22Rv1 (cell line): ENCODE data around the gene CFDP1.

Experiments
- ZFX ChIP-seq: fragments of 450-650 bp; IDR thresholded peaks from 2 replicates; pipeline ENCODE4 v1.6.1; 2017; ENCODE audit warnings: antibody characterized with exemption, borderline replicate concordance
- TF ChIP-seq, protein P1 (sequence below): fragments of 450-650 bp; IDR thresholded peaks from 2 replicates; pipeline ENCODE4 v1.5.1; 2017; ENCODE audit warnings: mild to moderate bottlenecking

DNA sequence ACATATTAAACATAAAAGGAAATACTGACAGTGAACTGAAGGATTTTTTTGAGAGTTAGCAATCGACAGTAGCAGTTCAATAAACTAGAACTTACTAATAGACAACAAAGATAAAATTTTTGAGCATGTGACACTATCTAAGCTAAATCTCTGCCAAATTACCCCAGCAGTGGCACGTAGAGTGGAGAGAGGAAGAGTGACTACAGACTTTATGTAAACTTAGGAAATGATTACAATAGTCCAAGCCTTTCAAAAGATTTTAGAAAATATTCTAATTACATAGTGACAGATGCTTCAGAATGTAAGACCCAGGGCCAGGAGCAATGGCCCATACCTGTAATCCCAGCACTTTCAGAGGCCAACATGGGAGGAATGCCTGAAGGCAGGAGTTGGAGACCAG lies 52.4 kb downstream of the CFDP1 start:
- TF ChIP-seq, protein P1, sequence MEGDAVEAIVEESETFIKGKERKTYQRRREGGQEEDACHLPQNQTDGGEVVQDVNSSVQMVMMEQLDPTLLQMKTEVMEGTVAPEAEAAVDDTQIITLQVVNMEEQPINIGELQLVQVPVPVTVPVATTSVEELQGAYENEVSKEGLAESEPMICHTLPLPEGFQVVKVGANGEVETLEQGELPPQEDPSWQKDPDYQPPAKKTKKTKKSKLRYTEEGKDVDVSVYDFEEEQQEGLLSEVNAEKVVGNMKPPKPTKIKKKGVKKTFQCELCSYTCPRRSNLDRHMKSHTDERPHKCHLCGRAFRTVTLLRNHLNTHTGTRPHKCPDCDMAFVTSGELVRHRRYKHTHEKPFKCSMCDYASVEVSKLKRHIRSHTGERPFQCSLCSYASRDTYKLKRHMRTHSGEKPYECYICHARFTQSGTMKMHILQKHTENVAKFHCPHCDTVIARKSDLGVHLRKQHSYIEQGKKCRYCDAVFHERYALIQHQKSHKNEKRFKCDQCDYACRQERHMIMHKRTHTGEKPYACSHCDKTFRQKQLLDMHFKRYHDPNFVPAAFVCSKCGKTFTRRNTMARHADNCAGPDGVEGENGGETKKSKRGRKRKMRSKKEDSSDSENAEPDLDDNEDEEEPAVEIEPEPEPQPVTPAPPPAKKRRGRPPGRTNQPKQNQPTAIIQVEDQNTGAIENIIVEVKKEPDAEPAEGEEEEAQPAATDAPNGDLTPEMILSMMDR = no peak
- no peak for TF ChIP-seq ZFX
